T-helper 1 cell treated with Interleukin-12 subunit alpha and Interleukin-12 subunit beta and Interleukin-4 antibody, amounts not matched to agents 30 μg/mL and 1 μg/mL, for 36 hours (primary cell): ENCODE results near the gene TRMT1L.
"Not testable (repeated sequence)": the region's sequence is repeated elsewhere in the genome, so short reads cannot be mapped to it uniquely, and the experiment has no call there.

Experiments used
- H3K27ac Mint-ChIP-seq: one replicate; pipeline ENCODE4 v1.8.0; 2021; ENCODE audit warnings: mild to moderate bottlenecking, mixed read lengths
- H3K27me3 Mint-ChIP-seq: one replicate; pipeline ENCODE4 v1.8.0; 2021; ENCODE audit warnings: low read depth, mixed read lengths
- H3K36me3 Mint-ChIP-seq: one replicate; pipeline ENCODE4 v1.8.0; 2021; ENCODE audit warnings: low read depth, mixed read lengths
- H3K4me1 Mint-ChIP-seq: one replicate; pipeline ENCODE4 v1.8.0; 2021; ENCODE audit warnings: low read depth, mixed read lengths
- H3K4me3 Mint-ChIP-seq: one replicate; pipeline ENCODE4 v1.8.0; 2021; ENCODE audit warnings: mild to moderate bottlenecking, moderate library complexity, mixed read lengths
- H3K9me3 Mint-ChIP-seq: one replicate; pipeline ENCODE4 v1.8.0; 2021; ENCODE audit warnings: mixed read lengths

Gene TRMT1L

GRCh38 chr1:185156854-185157598 is at the start of gene TRMT1L, which contains the start of gene SWT1:
TRMT1L (minus strand) TSS chr1:185156953; CDS start chr1:185156712, 241 bp downstream.
SWT1 (plus strand) TSS chr1:185157167; CDS start chr1:185160842, 3,675 bp downstream.
- H3K9me3 Mint-ChIP-seq: no peaks in the 10 kb centered on the region
- H3K27ac Mint-ChIP-seq: peak within 1 kb of the TSS; percentile 96
- peaks cover 43% of the 10 kb centered on the region for H3K4me1 Mint-ChIP-seq
- no peaks in the 10 kb centered on the region for H3K27me3 Mint-ChIP-seq
- H3K4me3 Mint-ChIP-seq: peak within 1 kb of the TSS; percentile 94
- peaks cover 4% of the 10 kb centered on the region for H3K36me3 Mint-ChIP-seq

GRCh38 chr1:185200889-185201288 is 44.1 kb upstream of the TRMT1L start:
- Mint-ChIP-seq H3K27me3 (no peaks in the 10 kb centered on the region), H3K36me3 (peaks cover 16% of the 10 kb centered on the region)

GRCh38 chr1:185198712-185199111 is 42.0 kb upstream of the TRMT1L start:
- H3K4me3 Mint-ChIP-seq, H3K4me1 Mint-ChIP-seq, H3K27ac Mint-ChIP-seq, H3K27me3 Mint-ChIP-seq: not testable (repeated sequence)
- Mint-ChIP-seq H3K9me3 (peaks cover 22% of the 10 kb centered on the region), H3K36me3 (peaks cover 16% of the 10 kb centered on the region)

More at GRCh38 chr1:185200889-185201288, 44.1 kb upstream of the TRMT1L start:
- Mint-ChIP-seq H3K9me3 (peaks cover 22% of the 10 kb centered on the region), H3K4me3 (no peak overlapping the region), H3K4me1 (no peaks in the 10 kb centered on the region), H3K27ac (no peak overlapping the region)

GRCh38 chr1:185193756-185194155 is 37.0 kb upstream of the TRMT1L start:
- H3K4me1 Mint-ChIP-seq: peaks cover 1% of the 10 kb centered on the region
- peaks cover 7% of the 10 kb centered on the region for H3K9me3 Mint-ChIP-seq
- H3K27ac Mint-ChIP-seq: no peak overlapping the region
- H3K36me3 Mint-ChIP-seq: peaks cover 7% of the 10 kb centered on the region
- H3K4me3 Mint-ChIP-seq: no peak overlapping the region
- H3K27me3 Mint-ChIP-seq: no peaks in the 10 kb centered on the region

GRCh38 chr1:185170291-185170848 is 13.6 kb upstream of the TRMT1L start:
- H3K9me3 Mint-ChIP-seq: no peaks in the 10 kb centered on the region
- H3K27me3 Mint-ChIP-seq: no peaks in the 10 kb centered on the region
- H3K4me3 Mint-ChIP-seq: no peak overlapping the region
- no peak overlapping the region for H3K27ac Mint-ChIP-seq
- H3K36me3 Mint-ChIP-seq: peaks cover 5% of the 10 kb centered on the region
- H3K4me1 Mint-ChIP-seq: peaks cover 12% of the 10 kb centered on the region

- Mint-ChIP-seq H3K4me1 (peaks cover 12% of the 10 kb centered on the region), H3K4me3 (no peak overlapping the region), H3K9me3 (no peaks in the 10 kb centered on the region), H3K36me3 (peaks cover 5% of the 10 kb centered on the region), H3K27ac (no peak overlapping the region), H3K27me3 (no peaks in the 10 kb centered on the region)
These were observed 9.4 kb upstream of the TRMT1L start for GRCh38 chr1:185166106-185166505.

GRCh38 chr1:185162491-185162890 is 5.7 kb upstream of the TRMT1L start:
- peaks cover 22% of the 10 kb centered on the region for H3K4me1 Mint-ChIP-seq
- no peaks in the 10 kb centered on the region for H3K27me3 Mint-ChIP-seq
- no peaks in the 10 kb centered on the region for H3K9me3 Mint-ChIP-seq
- H3K4me3 Mint-ChIP-seq: no peak overlapping the region
- H3K36me3 Mint-ChIP-seq: peaks cover 5% of the 10 kb centered on the region
- no peak overlapping the region for H3K27ac Mint-ChIP-seq

GRCh38 chr1:185159966-185160365 is 3.2 kb upstream of the TRMT1L start:
- no peak overlapping the region for H3K4me3 Mint-ChIP-seq
- peak overlapping the region; percentile 21 for H3K27ac Mint-ChIP-seq
- peaks cover 27% of the 10 kb centered on the region for H3K4me1 Mint-ChIP-seq
- peaks cover 3% of the 10 kb centered on the region for H3K36me3 Mint-ChIP-seq
- H3K9me3 Mint-ChIP-seq: no peaks in the 10 kb centered on the region
- H3K27me3 Mint-ChIP-seq: no peaks in the 10 kb centered on the region

GRCh38 chr1:185158800-185159199 is 2.0 kb upstream of the TRMT1L start:
- H3K4me3 Mint-ChIP-seq: no peak overlapping the region
- H3K27me3 Mint-ChIP-seq: no peaks in the 10 kb centered on the region
- peaks cover 32% of the 10 kb centered on the region for H3K4me1 Mint-ChIP-seq
- H3K9me3 Mint-ChIP-seq: no peaks in the 10 kb centered on the region
- peaks cover 3% of the 10 kb centered on the region for H3K36me3 Mint-ChIP-seq
- H3K27ac Mint-ChIP-seq: no peak overlapping the region

- Mint-ChIP-seq H3K4me3 (peak overlapping the region; percentile 94), H3K36me3 (peaks cover 4% of the 10 kb centered on the region), H3K27ac (peak overlapping the region; percentile 96), H3K9me3 (no peaks in the 10 kb centered on the region), H3K4me1 (peaks cover 37% of the 10 kb centered on the region), H3K27me3 (no peaks in the 10 kb centered on the region)
These were observed 1.1 kb upstream of the TRMT1L start for GRCh38 chr1:185157599-185158412.

GRCh38 chr1:185156288-185156853 is 382 bp downstream of the TRMT1L start:
- peaks cover 4% of the 10 kb centered on the region for H3K36me3 Mint-ChIP-seq
- peaks cover 43% of the 10 kb centered on the region for H3K4me1 Mint-ChIP-seq
- no peaks in the 10 kb centered on the region for H3K9me3 Mint-ChIP-seq
- H3K4me3 Mint-ChIP-seq: peak overlapping the region; percentile 94
- no peaks in the 10 kb centered on the region for H3K27me3 Mint-ChIP-seq
- peak overlapping the region; percentile 96 for H3K27ac Mint-ChIP-seq

GRCh38 chr1:185155600-185156287 is 1.0 kb downstream of the TRMT1L start:
- Mint-ChIP-seq H3K4me3 (peak overlapping the region; percentile 94), H3K27me3 (no peaks in the 10 kb centered on the region), H3K27ac (peak overlapping the region; percentile 94), H3K9me3 (no peaks in the 10 kb centered on the region), H3K4me1 (peaks cover 43% of the 10 kb centered on the region), H3K36me3 (peaks cover 7% of the 10 kb centered on the region)

- Mint-ChIP-seq H3K4me1 (peaks cover 41% of the 10 kb centered on the region), H3K36me3 (peaks cover 10% of the 10 kb centered on the region), H3K9me3 (no peaks in the 10 kb centered on the region), H3K27me3 (no peaks in the 10 kb centered on the region), H3K27ac (peak overlapping the region; percentile 94), H3K4me3 (peak overlapping the region; percentile 94)
These were observed 1.7 kb downstream of the TRMT1L start for GRCh38 chr1:185154912-185155513.
